ENCODE results near the gene DGKE. TPM values are rescaled to one million over a fixed set of nuclear protein-coding genes. Genes with fewer than 3 reads are reported as not detected.
A peak's percentile ranks its signal among the peaks of the same experiment; 100 is the strongest.

The DGKE gene
- total RNA-seq, 1 donor from 2014 or later = 5.4 TPM

DNA sequence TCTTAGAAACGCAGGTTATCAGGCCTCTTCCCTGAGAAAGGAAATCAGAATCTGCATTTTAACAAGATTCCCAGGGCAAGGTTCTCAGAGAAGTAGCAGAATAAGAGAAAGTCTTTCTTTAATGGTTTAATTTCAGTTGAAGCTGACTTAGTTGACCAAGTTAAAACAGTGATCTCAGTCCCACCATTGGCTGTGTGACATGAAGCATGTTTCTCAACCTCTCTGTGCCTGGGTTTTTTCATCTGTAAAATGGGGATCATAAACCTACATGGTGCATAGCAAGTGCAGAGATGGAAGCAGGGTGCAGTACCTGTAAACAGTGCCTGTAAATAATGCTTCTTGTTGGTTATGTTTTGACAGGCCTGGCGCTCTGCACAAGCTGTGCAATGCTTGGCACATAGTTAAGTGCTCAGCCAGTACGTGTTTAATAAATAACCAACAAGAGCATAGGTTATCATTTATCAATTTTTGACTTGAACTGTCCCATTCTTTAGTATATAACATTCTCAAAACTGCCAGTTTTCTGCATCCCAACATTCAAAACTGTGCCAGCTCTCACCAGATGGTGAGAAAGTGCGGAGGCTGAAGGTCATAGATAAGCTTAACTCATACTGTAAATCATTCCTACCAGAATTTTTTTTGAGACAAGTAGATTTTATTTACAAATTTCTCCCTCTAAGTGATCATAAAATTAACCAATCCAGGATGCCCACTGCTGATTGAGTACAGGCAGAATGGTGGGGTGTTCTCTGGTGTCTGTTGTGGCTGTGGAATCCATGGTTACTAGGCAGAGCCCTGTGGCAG is 7.1 kb upstream of the DGKE start:
- TF ChIP-seq, protein P1, sequence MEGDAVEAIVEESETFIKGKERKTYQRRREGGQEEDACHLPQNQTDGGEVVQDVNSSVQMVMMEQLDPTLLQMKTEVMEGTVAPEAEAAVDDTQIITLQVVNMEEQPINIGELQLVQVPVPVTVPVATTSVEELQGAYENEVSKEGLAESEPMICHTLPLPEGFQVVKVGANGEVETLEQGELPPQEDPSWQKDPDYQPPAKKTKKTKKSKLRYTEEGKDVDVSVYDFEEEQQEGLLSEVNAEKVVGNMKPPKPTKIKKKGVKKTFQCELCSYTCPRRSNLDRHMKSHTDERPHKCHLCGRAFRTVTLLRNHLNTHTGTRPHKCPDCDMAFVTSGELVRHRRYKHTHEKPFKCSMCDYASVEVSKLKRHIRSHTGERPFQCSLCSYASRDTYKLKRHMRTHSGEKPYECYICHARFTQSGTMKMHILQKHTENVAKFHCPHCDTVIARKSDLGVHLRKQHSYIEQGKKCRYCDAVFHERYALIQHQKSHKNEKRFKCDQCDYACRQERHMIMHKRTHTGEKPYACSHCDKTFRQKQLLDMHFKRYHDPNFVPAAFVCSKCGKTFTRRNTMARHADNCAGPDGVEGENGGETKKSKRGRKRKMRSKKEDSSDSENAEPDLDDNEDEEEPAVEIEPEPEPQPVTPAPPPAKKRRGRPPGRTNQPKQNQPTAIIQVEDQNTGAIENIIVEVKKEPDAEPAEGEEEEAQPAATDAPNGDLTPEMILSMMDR (conservative IDR thresholded peaks at IDR 0.05) = no peak
- H3K4me1 Mint-ChIP-seq = peaks cover 5% of the 10 kb centered on the region
- H3K27ac Mint-ChIP-seq (ENCODE audit: unreplicated experiment) = no peak overlapping the region
- peaks cover 5% of the 10 kb centered on the region for H3K36me3 Mint-ChIP-seq (ENCODE audit: low read depth)
- no peak for DNase-seq (ENCODE audit: low read depth, low spot score)
- no peaks in the 10 kb centered on the region for H3K9me3 Mint-ChIP-seq
- H3K27me3 Mint-ChIP-seq (ENCODE audit: low read depth) = no peaks in the 10 kb centered on the region
- H3K4me3 Mint-ChIP-seq = no peak overlapping the region

GRCh38 chr17:56830726-56831368 is 3.1 kb upstream of the DGKE start:
- Mint-ChIP-seq H3K9me3 (no peaks in the 10 kb centered on the region), H3K4me3 (peak overlapping the region; percentile 60), H3K4me1 (peaks cover 23% of the 10 kb centered on the region), H3K27me3 (ENCODE audit: low read depth) (peaks cover 12% of the 10 kb centered on the region), H3K27ac (ENCODE audit: unreplicated experiment) (no peak overlapping the region), H3K36me3 (ENCODE audit: low read depth) (peaks cover 9% of the 10 kb centered on the region)
- TF ChIP-seq, protein P1 (conservative IDR thresholded peaks at IDR 0.05) = no peak
- no peak for DNase-seq (ENCODE audit: low read depth, low spot score)

GRCh38 chr17:56831369-56832095 is 2.4 kb upstream of the DGKE start:
- no peak for DNase-seq (ENCODE audit: low read depth, low spot score)
- H3K27me3 Mint-ChIP-seq (ENCODE audit: low read depth) = peaks cover 14% of the 10 kb centered on the region
- peaks cover 26% of the 10 kb centered on the region for H3K4me1 Mint-ChIP-seq
- no peak overlapping the region for H3K27ac Mint-ChIP-seq (ENCODE audit: unreplicated experiment)
- H3K9me3 Mint-ChIP-seq = no peaks in the 10 kb centered on the region
- TF ChIP-seq, protein P1 (conservative IDR thresholded peaks at IDR 0.05) = no peak
- peak overlapping the region; percentile 57 for H3K4me3 Mint-ChIP-seq
- H3K36me3 Mint-ChIP-seq (ENCODE audit: low read depth) = peaks cover 11% of the 10 kb centered on the region

DNA sequence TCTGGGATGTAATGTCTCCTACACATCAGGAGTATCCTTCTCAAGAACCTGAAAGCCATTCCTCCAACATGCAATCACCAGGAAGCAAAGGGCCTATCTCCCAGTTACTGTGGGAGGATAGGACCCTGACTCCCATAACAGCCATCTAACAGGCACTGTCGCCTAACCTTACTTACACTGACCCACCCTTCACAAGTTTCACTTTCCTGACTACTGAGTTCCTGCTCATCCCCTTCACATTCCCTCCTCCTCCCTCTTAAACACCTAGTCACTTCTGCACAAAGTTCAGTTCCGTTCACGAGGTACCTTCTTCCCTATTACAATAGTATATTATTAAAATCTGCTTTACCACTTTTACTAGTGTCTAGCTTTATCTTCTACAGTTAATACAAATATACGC is 1.5 kb upstream of the DGKE start:
- Mint-ChIP-seq H3K27ac (ENCODE audit: unreplicated experiment) (no peak overlapping the region), H3K27me3 (ENCODE audit: low read depth) (peaks cover 21% of the 10 kb centered on the region), H3K4me3 (peak overlapping the region; percentile 73), H3K36me3 (ENCODE audit: low read depth) (peaks cover 11% of the 10 kb centered on the region), H3K9me3 (no peaks in the 10 kb centered on the region), H3K4me1 (peaks cover 33% of the 10 kb centered on the region)
- TF ChIP-seq, protein P1 (conservative IDR thresholded peaks at IDR 0.05) = no peak
- no peak for DNase-seq (ENCODE audit: low read depth, low spot score)

GRCh38 chr17:56833057-56833808 is 718 bp upstream of the DGKE start:
- Mint-ChIP-seq H3K27me3 (ENCODE audit: low read depth) (peaks cover 21% of the 10 kb centered on the region), H3K27ac (ENCODE audit: unreplicated experiment) (no peak overlapping the region), H3K36me3 (ENCODE audit: low read depth) (peaks cover 11% of the 10 kb centered on the region), H3K4me1 (peaks cover 34% of the 10 kb centered on the region), H3K9me3 (no peaks in the 10 kb centered on the region), H3K4me3 (peak overlapping the region; percentile 83)
- TF ChIP-seq, protein P1 (conservative IDR thresholded peaks at IDR 0.05) = no peak
- peak; percentile 33 for DNase-seq (ENCODE audit: low read depth, low spot score)
